CD4-positive, alpha-beta T cell (primary cell): Measurements from ENCODE around the gene MYOF. TPM values are rescaled to one million over a fixed set of nuclear protein-coding genes. Genes with fewer than 3 reads are reported as not detected.

ENCODE experiments used
- ATAC-seq: fragments of 200-7000 bp; cut with Tn5 transposase; one replicate; pipeline ENCODE4 v1.10.0; 2022; ENCODE audit warnings: mild to moderate bottlenecking; ENCODE audit not compliant: poor library complexity
- CTCF ChIA-PET: fragments of 350-600 bp; sonication (Branson Sonifier 250); formaldehyde crosslinking; loops from one replicate; lab custom pipeline; 2021; ENCODE audit warnings: antibody characterized with exemption, inconsistent platforms; lab: Charles Lee
- POLR2A ChIA-PET: fragments of 350-600 bp; sonication (Branson Sonifier 250); formaldehyde crosslinking; loops from one replicate; lab custom pipeline; 2021; ENCODE audit warnings: antibody characterized with exemption, inconsistent platforms; lab: Charles Lee
- DNase-seq, 14 experiments: peaks; one replicate each; pipeline ENCODE4 v3.0.0-alpha.2; 2013 to 2020; ENCODE audit warnings: mixed read lengths in 2 of 14
- H3K27ac ChIP-seq, 2 donors: one replicate each; pipeline versions ENCODE4 v1.5.1 to v1.7.0; 2013; ENCODE audit warnings: low read length in 2 of 2, low read depth in 1 of 2, mild to moderate bottlenecking in 1 of 2
- H3K27me3 ChIP-seq, 2 experiments: 1 replicate in 1 of 2; 2 replicates in 1 of 2; pipeline versions ENCODE4 v1.6.1 to v1.7.0; 2013; ENCODE audit warnings: low read length in 2 of 2, control low read depth in 1 of 2, mild to moderate bottlenecking in 1 of 2, moderate library complexity in 1 of 2; ENCODE audit not compliant: insufficient read depth in 2 of 2, control insufficient read depth in 1 of 2
- H3K36me3 ChIP-seq: one replicate; pipeline ENCODE4 v1.6.1; 2013; ENCODE audit warnings: low read length, control low read depth; ENCODE audit not compliant: insufficient read depth
- H3K4me1 ChIP-seq: one replicate; pipeline ENCODE4 v1.6.1; 2013; ENCODE audit warnings: low read length, control low read depth; ENCODE audit not compliant: insufficient read depth
- H3K4me3 ChIP-seq: one replicate; pipeline ENCODE4 v1.5.1; 2013; ENCODE audit warnings: mild to moderate bottlenecking, low read length, moderate library complexity
- H3K9me3 ChIP-seq, 2 experiments: 1 replicate in 1 of 2; 2 replicates in 1 of 2; pipeline versions ENCODE4 v1.6.1 to v1.7.0; 2013; ENCODE audit warnings: low read length in 2 of 2, mild to moderate bottlenecking in 2 of 2, control low read depth in 1 of 2, moderate library complexity in 1 of 2; ENCODE audit not compliant: control insufficient read depth in 1 of 2, insufficient read depth in 1 of 2
- H3K27ac Mint-ChIP-seq: one replicate; pipeline ENCODE4 v1.8.0; 2020; ENCODE audit warnings: mixed read lengths
- H3K27me3 Mint-ChIP-seq: one replicate; pipeline ENCODE4 v1.8.0; 2021; ENCODE audit warnings: mixed read lengths
- H3K36me3 Mint-ChIP-seq: one replicate; pipeline ENCODE4 v1.8.0; 2021; ENCODE audit warnings: low read depth, mixed read lengths
- H3K4me1 Mint-ChIP-seq: one replicate; pipeline ENCODE4 v1.8.0; 2021; ENCODE audit warnings: low read depth, mixed read lengths
- H3K4me3 Mint-ChIP-seq: one replicate; pipeline ENCODE4 v1.8.0; 2020; ENCODE audit warnings: mild to moderate bottlenecking, mixed read lengths
- H3K9me3 Mint-ChIP-seq: one replicate; pipeline ENCODE4 v1.8.0; 2020; ENCODE audit warnings: mixed read lengths
- intact Hi-C, 2 experiments: fragments of 100-400 bp; cut with DNase I in 1 of 2; cut with micrococcal nuclease in 1 of 2; formaldehyde crosslinking; loops; one replicate each; pipeline versions ENCODE4 v1.15.1 to v1.9.0; 2023 to 2025; cut with DNase I, micrococcal nuclease
- total RNA-seq, 174 experiments: library from RNA in 2 of 174; stranded (reverse) in 2 of 174; gene quantifications; one replicate each; pipeline ENCODE4 v1.2.3 and lab custom pipeline; 2021 to 2026
- TF ChIP-seq, protein P1 (sequence below): fragments of 200-600 bp; IDR thresholded peaks from one replicate; pipeline ENCODE4 v1.8.0; 2022; ENCODE audit warnings: antibody characterized with exemption, mild to moderate bottlenecking

The MYOF gene
- total RNA-seq, 2 experiments from 2014 or later = 0.14 to 0.27 TPM

DNA sequence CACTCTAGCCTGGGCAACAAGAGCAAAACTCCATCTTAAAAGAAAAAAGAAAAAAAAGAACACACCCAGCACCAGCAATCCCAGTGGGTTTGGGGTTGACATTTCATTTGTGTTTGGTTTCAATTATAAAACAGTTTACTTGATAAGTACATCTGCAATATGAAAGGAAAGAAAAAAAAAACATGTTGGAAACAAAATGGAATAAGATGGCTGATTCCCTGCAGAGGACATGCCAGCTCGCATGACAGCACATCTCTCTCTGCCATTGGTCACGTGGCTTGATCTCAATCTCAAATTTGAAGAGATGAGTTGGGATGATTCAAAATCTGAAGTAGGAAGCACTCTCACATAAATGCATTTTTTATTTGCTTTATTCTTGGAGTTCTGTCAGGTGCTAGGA lies 28.0 kb downstream of the MYOF start:
- TF ChIP-seq, protein P1, sequence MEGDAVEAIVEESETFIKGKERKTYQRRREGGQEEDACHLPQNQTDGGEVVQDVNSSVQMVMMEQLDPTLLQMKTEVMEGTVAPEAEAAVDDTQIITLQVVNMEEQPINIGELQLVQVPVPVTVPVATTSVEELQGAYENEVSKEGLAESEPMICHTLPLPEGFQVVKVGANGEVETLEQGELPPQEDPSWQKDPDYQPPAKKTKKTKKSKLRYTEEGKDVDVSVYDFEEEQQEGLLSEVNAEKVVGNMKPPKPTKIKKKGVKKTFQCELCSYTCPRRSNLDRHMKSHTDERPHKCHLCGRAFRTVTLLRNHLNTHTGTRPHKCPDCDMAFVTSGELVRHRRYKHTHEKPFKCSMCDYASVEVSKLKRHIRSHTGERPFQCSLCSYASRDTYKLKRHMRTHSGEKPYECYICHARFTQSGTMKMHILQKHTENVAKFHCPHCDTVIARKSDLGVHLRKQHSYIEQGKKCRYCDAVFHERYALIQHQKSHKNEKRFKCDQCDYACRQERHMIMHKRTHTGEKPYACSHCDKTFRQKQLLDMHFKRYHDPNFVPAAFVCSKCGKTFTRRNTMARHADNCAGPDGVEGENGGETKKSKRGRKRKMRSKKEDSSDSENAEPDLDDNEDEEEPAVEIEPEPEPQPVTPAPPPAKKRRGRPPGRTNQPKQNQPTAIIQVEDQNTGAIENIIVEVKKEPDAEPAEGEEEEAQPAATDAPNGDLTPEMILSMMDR = no peak
- no peak overlapping the region for H3K4me3 Mint-ChIP-seq
- ChIA-PET POLR2A (no interaction called here), CTCF (no interaction called here)
- H3K27me3 Mint-ChIP-seq = no peaks in the 10 kb centered on the region
- no peaks in the 10 kb centered on the region for H3K36me3 Mint-ChIP-seq
- no peak overlapping the region for H3K27ac Mint-ChIP-seq
- H3K27ac ChIP-seq = no peak overlapping the region
- DNase-seq (no peak), ATAC-seq (no peak)
- H3K27me3 ChIP-seq = no peaks in the 10 kb centered on the region
- H3K4me3 ChIP-seq = no peak overlapping the region
- H3K9me3 Mint-ChIP-seq = no peaks in the 10 kb centered on the region
- H3K9me3 ChIP-seq = no peaks in the 10 kb centered on the region
- H3K4me1 Mint-ChIP-seq = peaks cover 12% of the 10 kb centered on the region
- no peaks in the 10 kb centered on the region for H3K36me3 ChIP-seq
- H3K4me1 ChIP-seq = peaks cover 3% of the 10 kb centered on the region
- intact Hi-C loops = no loop called here

DNA sequence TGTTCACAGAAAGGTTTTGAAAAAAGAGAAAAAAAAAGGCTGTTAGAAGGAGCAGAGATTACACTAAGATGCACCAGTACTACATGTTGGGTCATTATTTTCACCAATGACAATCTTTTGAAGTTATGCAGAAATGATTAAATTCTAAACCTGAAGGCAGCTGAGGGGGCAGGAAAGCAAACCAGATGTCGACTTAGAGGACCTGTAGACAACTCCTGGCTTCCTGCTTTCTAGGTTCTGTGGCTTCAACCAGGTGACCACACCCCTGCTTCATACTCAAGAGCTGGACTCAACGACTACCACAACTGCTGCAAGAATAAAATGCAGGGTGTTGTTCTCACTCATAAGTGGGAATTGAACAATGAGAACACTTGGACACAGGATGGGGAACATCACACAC lies 30.0 kb downstream of the MYOF start:
- DNase-seq (no peak), ATAC-seq (no peak)
- CTCF ChIA-PET = no interaction called here
- no peaks in the 10 kb centered on the region for H3K36me3 ChIP-seq
- no peak overlapping the region for H3K27ac Mint-ChIP-seq
- H3K4me3 ChIP-seq = no peak overlapping the region
- no peaks in the 10 kb centered on the region for H3K27me3 ChIP-seq
- intact Hi-C loops = no loop called here
- no peaks in the 10 kb centered on the region for H3K9me3 ChIP-seq
- no peaks in the 10 kb centered on the region for H3K9me3 Mint-ChIP-seq
- H3K27ac ChIP-seq = no peak overlapping the region
- no peaks in the 10 kb centered on the region for H3K27me3 Mint-ChIP-seq
- no peak overlapping the region for H3K4me3 Mint-ChIP-seq
- peaks cover 3% of the 10 kb centered on the region for H3K4me1 ChIP-seq
- H3K4me1 Mint-ChIP-seq = peaks cover 12% of the 10 kb centered on the region
- POLR2A ChIA-PET = no interaction called here
- TF ChIP-seq, protein P1 = no peak
- H3K36me3 Mint-ChIP-seq = no peaks in the 10 kb centered on the region

DNA sequence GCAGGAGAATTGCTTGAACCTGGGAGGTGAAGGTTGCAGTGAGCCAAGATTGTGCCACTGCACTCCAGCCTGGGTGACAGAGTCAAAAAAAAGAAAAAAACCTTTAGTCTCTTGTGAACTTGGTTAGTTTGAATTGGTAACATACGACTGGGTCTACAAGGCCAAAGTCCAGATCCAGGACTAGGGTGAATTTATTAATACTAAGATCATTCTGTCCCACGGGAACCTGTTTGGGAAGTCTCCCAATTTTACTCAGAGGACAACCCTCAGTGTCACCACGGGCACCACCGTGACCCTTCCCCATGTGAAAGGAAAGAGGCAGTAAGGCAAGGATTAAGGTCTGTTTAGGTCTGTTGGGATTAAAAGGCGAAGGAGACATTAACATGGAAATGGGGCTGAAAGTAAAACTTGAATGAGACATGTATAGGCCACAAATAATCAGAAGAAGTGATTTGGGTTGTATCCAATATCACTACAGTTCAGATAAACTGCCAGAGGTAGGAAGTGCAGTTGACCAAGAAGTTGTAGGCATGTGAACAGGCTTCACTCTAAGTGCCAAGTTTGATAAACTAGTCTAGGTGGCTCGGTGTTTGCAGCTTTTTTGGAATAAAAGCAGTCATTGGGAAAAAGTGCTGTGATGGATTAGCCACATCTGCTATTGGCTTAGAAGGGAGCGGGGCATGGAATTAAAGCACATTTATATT lies 30.7 kb downstream of the MYOF start:
- Mint-ChIP-seq H3K4me1 (peaks cover 12% of the 10 kb centered on the region), H3K9me3 (no peaks in the 10 kb centered on the region), H3K27ac (no peak overlapping the region), H3K27me3 (no peaks in the 10 kb centered on the region), H3K4me3 (no peak overlapping the region), H3K36me3 (no peaks in the 10 kb centered on the region)
- DNase-seq (no peak), ATAC-seq (no peak)
- no peaks in the 10 kb centered on the region for H3K36me3 ChIP-seq
- peaks cover 3% of the 10 kb centered on the region for H3K4me1 ChIP-seq
- POLR2A ChIA-PET = no interaction called here
- no peak overlapping the region for H3K27ac ChIP-seq
- H3K27me3 ChIP-seq = no peaks in the 10 kb centered on the region
- CTCF ChIA-PET = no interaction called here
- TF ChIP-seq, protein P1 = no peak
- intact Hi-C loops = no loop called here
- no peaks in the 10 kb centered on the region for H3K9me3 ChIP-seq
- H3K4me3 ChIP-seq = no peak overlapping the region
